Endothelial cell of umbilical vein (primary cell): ENCODE results near the gene CHRFAM7A.
"Not testable (repeated sequence)": the region's sequence is repeated elsewhere in the genome, so short reads cannot be mapped to it uniquely, and the experiment has no call there.

Experiments used
- CTCF ChIP-seq, 2 donors: IDR thresholded peaks; 1 replicate in 1 of 2; 2 replicates in 1 of 2; pipeline ENCODE4 v1.5.1; 2011; ENCODE audit warnings: low read length in 2 of 2, mild to moderate bottlenecking in 2 of 2, moderate library complexity in 2 of 2, control low read depth in 1 of 2, inconsistent platforms in 1 of 2, low read depth in 1 of 2; ENCODE audit not compliant: insufficient read depth in 1 of 2; ENCODE audit errors: extremely low read depth in 1 of 2
- MYC ChIP-seq: IDR thresholded peaks from one replicate; pipeline ENCODE4 v1.6.1; 2011; ENCODE audit warnings: mild to moderate bottlenecking, low read depth, low read length
- POLR2AphosphoS5 ChIP-seq: IDR thresholded peaks from 2 replicates; pipeline ENCODE4 v1.6.1; 2012; ENCODE audit warnings: low read depth, mild to moderate bottlenecking, control low read depth, low read length, moderate library complexity; ENCODE audit not compliant: insufficient read depth

- not testable (repeated sequence) for TF ChIP-seq POLR2AphosphoS5; MYC; CTCF (IDR thresholded peaks at IDR 0.05; ENCODE audit: extremely low read depth in 1 of 2, insufficient read depth in 1 of 2, low read depth in 1 of 2, low read length in 2 of 2)
Measured at GRCh38 chr15:30438348-30438747, 45.0 kb upstream of the CHRFAM7A start.
